CD4-positive, alpha-beta memory T cell (primary cell): ENCODE measurements around the gene ACTA1. TPM values are rescaled to one million over a fixed set of nuclear protein-coding genes. Genes with fewer than 3 reads are reported as not detected.
A peak's percentile ranks its signal among the peaks of the same experiment; 100 is the strongest.

ENCODE experiments used
- CTCF ChIA-PET: fragments of 350-600 bp; sonication (Branson Sonifier 250); formaldehyde crosslinking; loops from one replicate; lab custom pipeline; 2021; ENCODE audit warnings: inconsistent platforms; ENCODE audit not compliant: partially characterized antibody; lab: Charles Lee
- POLR2A ChIA-PET: fragments of 350-600 bp; sonication (Branson Sonifier 250); formaldehyde crosslinking; loops from one replicate; lab custom pipeline; 2021; ENCODE audit not compliant: partially characterized antibody; lab: Charles Lee
- DNase-seq, 5 donors: peaks; one replicate each; pipeline versions ENCODE4 v3.0.0 to v3.0.0-alpha.2; 2020 to 2022; ENCODE audit warnings: mixed read lengths in 1 of 5
- H3K27ac ChIP-seq: one replicate; pipeline ENCODE4 v1.7.0; 2013; ENCODE audit warnings: low read depth, low read length
- H3K27me3 ChIP-seq: 2 replicates; pipeline ENCODE4 v1.7.0; 2013; ENCODE audit warnings: mild to moderate bottlenecking, low read length, moderate library complexity; ENCODE audit not compliant: insufficient read depth
- H3K36me3 ChIP-seq: 2 replicates; pipeline ENCODE4 v1.7.0; 2013; ENCODE audit warnings: mild to moderate bottlenecking, low read length, moderate library complexity; ENCODE audit not compliant: insufficient read depth
- H3K4me1 ChIP-seq: 2 replicates; pipeline ENCODE4 v1.7.0; 2013; ENCODE audit warnings: mild to moderate bottlenecking, low read length, moderate library complexity; ENCODE audit not compliant: insufficient read depth
- H3K4me3 ChIP-seq, 2 donors: one replicate each; pipeline ENCODE4 v1.7.0; 2013; ENCODE audit warnings: low read length in 2 of 2, mild to moderate bottlenecking in 1 of 2
- H3K9me3 ChIP-seq, 2 donors: one replicate each; pipeline ENCODE4 v1.7.0; 2013; ENCODE audit warnings: low read length in 2 of 2, control low read depth in 1 of 2; ENCODE audit not compliant: control insufficient read depth in 1 of 2
- H3K27ac Mint-ChIP-seq, 7 donors: one replicate each; pipeline ENCODE4 v1.8.0; 2020 to 2021; ENCODE audit warnings: mixed read lengths in 7 of 7, mild to moderate bottlenecking in 6 of 7, inconsistent platforms in 3 of 7, moderate library complexity in 3 of 7
- H3K27me3 Mint-ChIP-seq, 2 donors: one replicate each; pipeline ENCODE4 v1.8.0; 2020 to 2021; ENCODE audit warnings: mixed read lengths in 2 of 2
- H3K36me3 Mint-ChIP-seq, 2 donors: one replicate each; pipeline ENCODE4 v1.8.0; 2020 to 2021; ENCODE audit warnings: mixed read lengths in 2 of 2, inconsistent platforms in 1 of 2, mild to moderate bottlenecking in 1 of 2
- H3K4me1 Mint-ChIP-seq, 4 donors: one replicate each; pipeline ENCODE4 v1.8.0; 2020 to 2021; ENCODE audit warnings: mixed read lengths in 4 of 4, mild to moderate bottlenecking in 1 of 4
- H3K4me3 Mint-ChIP-seq, 8 donors: one replicate each; pipeline ENCODE4 v1.8.0; 2020 to 2021; ENCODE audit warnings: mixed read lengths in 8 of 8, mild to moderate bottlenecking in 7 of 8, moderate library complexity in 6 of 8, inconsistent platforms in 3 of 8
- H3K9me3 Mint-ChIP-seq, 8 donors: one replicate each; pipeline ENCODE4 v1.8.0; 2020 to 2021; ENCODE audit warnings: mixed read lengths in 8 of 8, mild to moderate bottlenecking in 5 of 8, inconsistent platforms in 3 of 8, moderate library complexity in 1 of 8
- intact Hi-C: fragments of 100-400 bp; cut with micrococcal nuclease; formaldehyde crosslinking; loops from one replicate; pipeline ENCODE4 v1.15.1; 2023
- polyA plus RNA-seq, 2 donors: library from polyadenylated mRNA; unstranded; fragments of 300-500 nt; fragmentation: Illumina TruSeq; gene quantifications; one replicate each; pipeline ENCODE4 v1.2.3, GENCODE V29; 2021
- total RNA-seq, 2 experiments: library from RNA; stranded (reverse); gene quantifications; one replicate each; pipeline ENCODE4 v1.2.3, GENCODE V29; 2021

ACTA1 gene
- total and polyA plus RNA-seq, 4 experiments from 2014 or later: 0.29 TPM; not detected in 3

DNA sequence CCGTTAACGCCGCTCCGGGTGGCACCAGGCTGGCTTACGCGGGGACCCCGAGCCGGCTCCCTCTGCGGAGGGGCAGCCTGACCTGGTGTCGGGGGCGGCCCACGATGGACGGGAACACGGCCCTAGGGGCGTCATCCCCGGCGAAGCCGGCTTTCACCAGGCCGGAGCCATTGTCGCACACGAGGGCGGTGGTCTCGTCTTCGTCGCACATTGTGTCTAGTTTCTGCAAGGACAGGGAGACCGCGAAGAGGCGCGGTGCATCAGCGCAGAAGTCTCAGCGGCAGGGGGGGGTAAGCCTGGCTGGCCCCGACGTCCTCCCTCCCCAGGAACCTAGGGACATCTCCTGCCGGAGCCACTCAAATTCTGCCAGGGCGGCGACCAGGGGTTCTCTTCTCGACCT is 989 bp downstream of the ACTA1 start:
- Histone ChIP-seq H3K27ac (no peak overlapping the region), H3K9me3 (no peaks in the 10 kb centered on the region), H3K36me3 (no peaks in the 10 kb centered on the region), H3K27me3 (peaks cover 34% of the 10 kb centered on the region), H3K4me3 (no peak overlapping the region), H3K4me1 (peaks cover 22% of the 10 kb centered on the region)
- Mint-ChIP-seq H3K4me3 (peak overlapping the region in 5 of 8 donors; percentile 12 to 76 (median 60)), H3K9me3 (peaks cover 0 to 4% (median 3%) of the 10 kb centered on the region in 8 donors), H3K36me3 (peaks cover 0 to 3% of the 10 kb centered on the region in 2 donors), H3K4me1 (peaks cover 12 to 23% (median 19%) of the 10 kb centered on the region in 4 donors), H3K27ac (no peak overlapping the region), H3K27me3 (peaks cover 38 to 45% of the 10 kb centered on the region in 2 donors)
- ChIA-PET CTCF (no interaction called here), POLR2A (no interaction called here)
- DNase-seq: no peak
- intact Hi-C loops: no loop called here

DNA sequence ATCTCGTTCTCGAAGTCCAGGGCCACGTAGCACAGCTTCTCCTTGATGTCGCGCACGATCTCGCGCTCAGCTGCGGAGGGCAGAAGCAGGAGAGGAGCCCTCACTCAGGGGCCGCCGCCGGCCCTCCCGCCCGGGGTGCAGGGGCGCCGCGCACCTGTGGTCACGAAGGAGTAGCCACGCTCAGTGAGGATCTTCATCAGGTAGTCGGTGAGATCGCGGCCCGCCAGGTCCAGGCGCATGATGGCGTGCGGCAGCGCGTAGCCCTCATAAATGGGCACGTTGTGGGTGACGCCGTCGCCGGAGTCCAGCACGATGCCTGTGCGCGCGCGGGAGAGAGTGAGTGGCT is 1.8 kb downstream of the ACTA1 start:
- peaks cover 0 to 3% of the 10 kb centered on the region in 2 donors for H3K36me3 Mint-ChIP-seq
- peak overlapping the region in 1 of 2 donors; percentile 38 for H3K4me3 ChIP-seq
- POLR2A ChIA-PET: no interaction called here
- no peaks in the 10 kb centered on the region for H3K36me3 ChIP-seq
- peaks cover 34% of the 10 kb centered on the region for H3K27me3 ChIP-seq
- peaks cover 22% of the 10 kb centered on the region for H3K4me1 ChIP-seq
- peaks cover 38 to 48% of the 10 kb centered on the region in 2 donors for H3K27me3 Mint-ChIP-seq
- intact Hi-C loops: no loop called here
- H3K27ac ChIP-seq: no peak overlapping the region
- DNase-seq: no peak
- peak overlapping the region in 1 of 7 donors; percentile 66 for H3K27ac Mint-ChIP-seq
- peak overlapping the region in 7 of 8 donors; percentile 60 to 90 (median 87) for H3K4me3 Mint-ChIP-seq
- peaks cover 0 to 4% (median 2%) of the 10 kb centered on the region in 8 donors for H3K9me3 Mint-ChIP-seq
- CTCF ChIA-PET: no interaction called here
- H3K9me3 ChIP-seq: no peaks in the 10 kb centered on the region
- H3K4me1 Mint-ChIP-seq: peaks cover 12 to 23% (median 19%) of the 10 kb centered on the region in 4 donors

- Histone ChIP-seq H3K27me3 (peaks cover 34% of the 10 kb centered on the region), H3K27ac (no peak overlapping the region), H3K36me3 (no peaks in the 10 kb centered on the region), H3K4me1 (peaks cover 22% of the 10 kb centered on the region), H3K9me3 (no peaks in the 10 kb centered on the region), H3K4me3 (peak overlapping the region in 1 of 2 donors; percentile 38)
- peak in 2 of 5 donors; percentile 18 to 19 for DNase-seq
- Mint-ChIP-seq H3K27ac (peak overlapping the region in 2 of 7 donors; percentile 3 to 35), H3K36me3 (peaks cover 0 to 3% of the 10 kb centered on the region in 2 donors), H3K9me3 (peaks cover 0 to 4% (median 2%) of the 10 kb centered on the region in 8 donors), H3K4me3 (peak overlapping the region; percentile 75 to 92 (median 88)), H3K4me1 (peaks cover 12 to 23% (median 19%) of the 10 kb centered on the region in 4 donors), H3K27me3 (peaks cover 42 to 51% of the 10 kb centered on the region in 2 donors)
- CTCF ChIA-PET: no interaction called here
- POLR2A ChIA-PET: no interaction called here
- intact Hi-C loops: no loop called here
Measured at GRCh38 chr1:229431284-229432115, 2.4 kb downstream of the ACTA1 start.

DNA sequence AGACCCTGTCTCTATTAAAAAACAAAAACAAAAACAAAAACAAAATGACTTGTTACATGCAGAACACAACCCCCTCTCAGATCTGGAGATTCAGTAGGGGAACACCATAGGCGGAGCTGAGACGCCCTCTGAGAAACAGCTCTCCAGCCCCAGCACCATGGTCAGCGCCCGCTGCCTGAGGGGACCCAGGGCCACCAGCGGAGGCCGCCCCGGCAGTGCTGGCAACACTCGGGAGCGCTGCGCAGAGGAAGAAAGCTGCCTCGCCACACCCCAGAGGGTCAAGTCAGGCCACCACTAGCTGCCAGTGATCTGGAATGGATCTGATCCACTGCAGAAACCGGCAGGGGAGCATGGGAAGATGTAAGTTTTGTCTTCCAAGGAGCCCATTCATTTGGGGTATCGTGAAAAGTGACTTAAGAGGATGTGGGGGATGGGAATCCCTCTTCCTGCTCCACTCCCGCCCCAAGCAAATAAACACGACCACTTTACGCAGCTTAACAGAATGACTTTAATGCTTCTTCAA is 3.1 kb downstream of the ACTA1 start:
- Mint-ChIP-seq H3K4me3 (peak overlapping the region; percentile 75 to 92 (median 88)), H3K27me3 (peaks cover 40 to 54% of the 10 kb centered on the region in 2 donors), H3K4me1 (peaks cover 12 to 23% (median 19%) of the 10 kb centered on the region in 4 donors), H3K9me3 (peaks cover 0 to 4% (median 2%) of the 10 kb centered on the region in 8 donors), H3K36me3 (peaks cover 0 to 3% of the 10 kb centered on the region in 2 donors), H3K27ac (peak overlapping the region in 2 of 7 donors; percentile 3 to 35)
- H3K27ac ChIP-seq: no peak overlapping the region
- H3K4me1 ChIP-seq: peaks cover 22% of the 10 kb centered on the region
- intact Hi-C loops: no loop called here
- no peaks in the 10 kb centered on the region for H3K36me3 ChIP-seq
- peak overlapping the region in 1 of 2 donors; percentile 32 for H3K4me3 ChIP-seq
- CTCF ChIA-PET: no interaction called here
- POLR2A ChIA-PET: no interaction called here
- peak in 3 of 5 donors; percentile 21 to 37 (median 25) for DNase-seq
- peaks cover 32% of the 10 kb centered on the region for H3K27me3 ChIP-seq
- no peaks in the 10 kb centered on the region for H3K9me3 ChIP-seq

DNA sequence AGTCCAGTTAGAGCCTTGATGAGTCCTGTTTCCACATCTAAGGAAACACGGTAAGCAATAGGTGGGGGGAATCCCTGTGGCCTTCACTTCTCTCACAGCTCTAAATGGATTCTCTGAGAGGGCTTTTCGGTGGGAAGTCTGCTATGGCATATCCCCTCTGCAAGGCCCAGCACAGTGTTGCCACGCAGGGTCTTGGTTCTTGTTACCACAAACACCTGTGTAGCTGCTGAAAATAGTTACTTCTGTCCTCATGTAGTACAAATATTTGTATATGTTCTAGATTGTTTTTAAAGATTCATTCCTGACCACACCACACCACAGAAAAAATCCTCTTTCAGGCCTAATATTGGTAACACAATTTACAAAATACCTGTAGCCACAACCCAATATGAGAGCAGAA is 5.6 kb downstream of the ACTA1 start:
- Histone ChIP-seq H3K4me1 (peaks cover 15% of the 10 kb centered on the region), H3K36me3 (no peaks in the 10 kb centered on the region), H3K27ac (no peak overlapping the region), H3K9me3 (no peaks in the 10 kb centered on the region), H3K27me3 (peaks cover 17% of the 10 kb centered on the region), H3K4me3 (no peak overlapping the region)
- Mint-ChIP-seq H3K27me3 (peaks cover 47 to 48% of the 10 kb centered on the region in 2 donors), H3K9me3 (peaks cover 0 to 18% (median 12%) of the 10 kb centered on the region in 8 donors), H3K27ac (no peak overlapping the region), H3K4me1 (peaks cover 11 to 23% (median 18%) of the 10 kb centered on the region in 4 donors), H3K36me3 (peaks cover 3% of the 10 kb centered on the region in 2 donors), H3K4me3 (no peak overlapping the region)
- CTCF ChIA-PET: no interaction called here
- DNase-seq: no peak
- POLR2A ChIA-PET: no interaction called here
- intact Hi-C loops: no loop called here

DNA sequence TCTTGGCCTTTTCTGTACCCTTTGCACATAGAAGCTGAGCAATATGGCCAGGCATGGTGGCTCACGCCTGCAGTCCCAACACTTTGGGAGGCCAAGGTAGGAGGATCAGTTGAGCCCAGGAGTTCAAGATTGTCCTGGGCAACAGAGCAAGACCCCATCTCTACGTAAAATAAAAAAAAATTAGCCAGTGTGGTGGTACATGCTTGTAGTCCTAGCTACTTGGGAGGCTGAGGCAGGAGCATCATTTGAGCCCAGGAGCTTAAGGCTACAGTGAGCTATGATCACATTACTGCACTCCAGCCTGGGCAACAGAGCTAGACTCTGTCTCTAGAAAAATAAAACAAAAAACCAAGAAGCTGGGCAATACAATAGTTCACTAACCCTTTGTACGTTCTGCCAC is 6.3 kb downstream of the ACTA1 start:
- H3K4me3 ChIP-seq: no peak overlapping the region
- no peaks in the 10 kb centered on the region for H3K36me3 ChIP-seq
- H3K9me3 Mint-ChIP-seq: peaks cover 0 to 23% (median 14%) of the 10 kb centered on the region in 8 donors
- peaks cover 13% of the 10 kb centered on the region for H3K4me1 ChIP-seq
- H3K27me3 Mint-ChIP-seq: peaks cover 46 to 52% of the 10 kb centered on the region in 2 donors
- POLR2A ChIA-PET: no interaction called here
- intact Hi-C loops: no loop called here
- H3K27ac Mint-ChIP-seq: no peak overlapping the region
- peaks cover 3% of the 10 kb centered on the region in 2 donors for H3K36me3 Mint-ChIP-seq
- DNase-seq: no peak
- peaks cover 17% of the 10 kb centered on the region for H3K27me3 ChIP-seq
- peaks cover 10 to 22% (median 17%) of the 10 kb centered on the region in 4 donors for H3K4me1 Mint-ChIP-seq
- H3K27ac ChIP-seq: no peak overlapping the region
- no peak overlapping the region for H3K4me3 Mint-ChIP-seq
- CTCF ChIA-PET: no interaction called here
- H3K9me3 ChIP-seq: no peaks in the 10 kb centered on the region

DNA sequence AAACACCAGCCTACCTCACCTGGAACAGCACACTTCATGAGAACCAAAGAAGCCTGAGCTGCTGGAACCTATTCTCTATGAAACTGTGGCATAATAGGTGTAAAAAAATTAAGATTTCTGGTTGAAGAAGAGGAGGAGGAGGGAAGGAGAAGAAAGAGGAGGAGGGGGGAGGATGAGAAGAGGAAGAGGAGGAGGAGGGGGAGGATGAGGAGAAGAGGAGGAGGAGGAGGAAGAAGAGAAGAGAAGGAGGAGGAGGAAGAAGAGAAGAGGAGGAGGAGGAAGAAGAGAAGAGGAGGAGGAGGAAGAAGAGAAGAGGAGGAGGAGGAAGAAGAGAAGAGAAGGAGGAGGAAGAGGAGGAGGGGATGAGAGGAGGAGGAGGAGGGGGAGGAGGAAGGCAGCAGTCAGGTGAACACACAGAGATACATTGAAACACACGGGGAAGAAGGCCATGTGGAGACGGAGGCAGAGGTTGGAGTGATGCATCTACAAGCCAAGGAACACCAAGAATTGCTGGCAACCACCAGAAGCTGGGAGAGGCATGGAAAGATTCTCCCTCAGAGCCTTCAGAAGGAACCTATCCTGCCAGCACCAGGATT is 8.2 kb downstream of the ACTA1 start:
- Mint-ChIP-seq H3K27me3 (peaks cover 33 to 45% of the 10 kb centered on the region in 2 donors), H3K36me3 (peaks cover 0 to 3% of the 10 kb centered on the region in 2 donors), H3K4me1 (peaks cover 0 to 3% (median 1%) of the 10 kb centered on the region in 4 donors), H3K27ac (no peak overlapping the region), H3K9me3 (peaks cover 0 to 23% (median 12%) of the 10 kb centered on the region in 8 donors), H3K4me3 (no peak overlapping the region)
- no peak for DNase-seq
- Histone ChIP-seq H3K9me3 (no peaks in the 10 kb centered on the region), H3K4me1 (peaks cover 2% of the 10 kb centered on the region), H3K4me3 (no peak overlapping the region), H3K27ac (no peak overlapping the region), H3K36me3 (no peaks in the 10 kb centered on the region), H3K27me3 (peaks cover 7% of the 10 kb centered on the region)
- CTCF ChIA-PET: no interaction called here
- intact Hi-C loops: no loop called here
- POLR2A ChIA-PET: no interaction called here
